K562 (cell line): Measurements from ENCODE around the gene RUNDC3A.

Experiments used
- ARNT ChIP-seq, 2 experiments: fragments of 450-650 bp; IDR thresholded peaks; 2 replicates each; pipeline ENCODE4 v1.6.1; 2016; ENCODE audit warnings: mild to moderate bottlenecking in 1 of 2
- ATF4 ChIP-seq: fragments of 450-650 bp; formaldehyde crosslinking; IDR thresholded peaks from 2 replicates; pipeline ENCODE4 v1.4.0; 2022; ENCODE audit warnings: mild to moderate bottlenecking, moderate library complexity
- HDAC1 ChIP-seq, 2 experiments: fragments of 450-650 bp; IDR thresholded peaks; 2 replicates each; pipeline ENCODE4 v1.6.1; 2016 to 2017; ENCODE audit warnings: inconsistent platforms in 1 of 2, mild to moderate bottlenecking in 1 of 2, moderate library complexity in 1 of 2
- SIN3A ChIP-seq, 2 experiments: fragments of 150-350 bp in 1 of 2; IDR thresholded peaks; 2 replicates each; pipeline ENCODE4 v1.6.1; 2011 to 2016; ENCODE audit warnings: borderline replicate concordance in 2 of 2, low read depth in 2 of 2, low read length in 2 of 2, mild to moderate bottlenecking in 2 of 2, moderate library complexity in 2 of 2; ENCODE audit not compliant: control insufficient read depth in 1 of 2
- THAP7 ChIP-seq: fragments of 250-450 bp; sonication (Bioruptor Pico); IDR thresholded peaks from 2 replicates; pipeline ENCODE4 v1.5.0; 2021
- ZEB2 ChIP-seq: fragments of 450-650 bp; IDR thresholded peaks from 2 replicates; pipeline ENCODE4 v1.6.1; 2016
- ZNF212 ChIP-seq: fragments of 450-650 bp; formaldehyde crosslinking; IDR thresholded peaks from 2 replicates; pipeline ENCODE4 v1.4.0; 2020; ENCODE audit warnings: mild to moderate bottlenecking
- TF ChIP-seq, protein P1 (sequence below): IDR thresholded peaks from 2 replicates; pipeline ENCODE4 v1.6.1; 2011; ENCODE audit not compliant: insufficient read length; ENCODE audit errors: extremely low read depth

- no peak for TF ChIP-seq ARNT (IDR thresholded peaks at IDR 0.05)
- no peak for TF ChIP-seq HDAC1 (IDR thresholded peaks at IDR 0.05)
- TF ChIP-seq THAP7: no peak
- TF ChIP-seq ATF4 (CRISPR knock-in tag): no peak
- no peak for TF ChIP-seq ZEB2
- no peak for TF ChIP-seq SIN3A (IDR thresholded peaks at IDR 0.05; ENCODE audit: borderline replicate concordance in 2 of 2, control insufficient read depth in 1 of 2, low read depth in 2 of 2, low read length in 2 of 2)
- TF ChIP-seq, protein P1, sequence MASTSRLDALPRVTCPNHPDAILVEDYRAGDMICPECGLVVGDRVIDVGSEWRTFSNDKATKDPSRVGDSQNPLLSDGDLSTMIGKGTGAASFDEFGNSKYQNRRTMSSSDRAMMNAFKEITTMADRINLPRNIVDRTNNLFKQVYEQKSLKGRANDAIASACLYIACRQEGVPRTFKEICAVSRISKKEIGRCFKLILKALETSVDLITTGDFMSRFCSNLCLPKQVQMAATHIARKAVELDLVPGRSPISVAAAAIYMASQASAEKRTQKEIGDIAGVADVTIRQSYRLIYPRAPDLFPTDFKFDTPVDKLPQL: no peak
- TF ChIP-seq ZNF212 (CRISPR knock-in tag): no peak
Measured at GRCh38 chr17:44352828-44353671, 44.6 kb downstream of the RUNDC3A start.
